Upper lobe of right lung (tissue), 1 donor: ENCODE data around the gene UGT2B10. TPM values are rescaled to one million over a fixed set of nuclear protein-coding genes. Genes with fewer than 3 reads are reported as not detected.

Experiments
- ATAC-seq: fragments of 200-7000 bp; cut with Tn5 transposase; one replicate; pipeline ENCODE4 v1.9.1; 2020; ENCODE audit warnings: mild to moderate bottlenecking, moderate library complexity
- DNase-seq: peaks from one replicate; pipeline ENCODE4 v3.0.0-alpha.2; 2020
- H3K27ac ChIP-seq: fragments of 200-600 bp; one replicate; pipeline ENCODE4 v1.8.0; 2022
- H3K27me3 ChIP-seq: fragments of 200-600 bp; one replicate; pipeline ENCODE4 v1.8.0; 2022; ENCODE audit warnings: mild to moderate bottlenecking
- H3K36me3 ChIP-seq: fragments of 200-600 bp; one replicate; pipeline ENCODE4 v1.8.0; 2022
- H3K4me1 ChIP-seq: fragments of 200-600 bp; one replicate; pipeline ENCODE4 v1.8.0; 2022
- H3K4me3 ChIP-seq: fragments of 200-600 bp; one replicate; pipeline ENCODE4 v1.8.0; 2022; ENCODE audit warnings: mild to moderate bottlenecking
- H3K9me3 ChIP-seq: fragments of 200-600 bp; one replicate; pipeline ENCODE4 v1.8.0; 2022
- intact Hi-C: fragments of 100-400 bp; cut with DNase I; formaldehyde crosslinking; loops from one replicate; pipeline ENCODE4 v1.11.0; 2022
- total RNA-seq: library from RNA; stranded (reverse); fragmentation: NEBNext Ultra II Directional; extraction: Animal tissue kit (Norgen Biotek cat#: 25700); gene quantifications from one replicate; pipeline ENCODE4 v1.2.1, GENCODE V29; 2021
- TF ChIP-seq, protein P1 (sequence below): fragments of 200-600 bp; IDR thresholded peaks from one replicate; pipeline ENCODE4 v1.8.0; 2022; ENCODE audit warnings: antibody characterized with exemption
- donor health status: DM: no; HTN: yes; CAD: no; lungs with severe emphysema.

Gene UGT2B10
- total RNA-seq, 1 donor from 2014 or later, result not detected

DNA sequence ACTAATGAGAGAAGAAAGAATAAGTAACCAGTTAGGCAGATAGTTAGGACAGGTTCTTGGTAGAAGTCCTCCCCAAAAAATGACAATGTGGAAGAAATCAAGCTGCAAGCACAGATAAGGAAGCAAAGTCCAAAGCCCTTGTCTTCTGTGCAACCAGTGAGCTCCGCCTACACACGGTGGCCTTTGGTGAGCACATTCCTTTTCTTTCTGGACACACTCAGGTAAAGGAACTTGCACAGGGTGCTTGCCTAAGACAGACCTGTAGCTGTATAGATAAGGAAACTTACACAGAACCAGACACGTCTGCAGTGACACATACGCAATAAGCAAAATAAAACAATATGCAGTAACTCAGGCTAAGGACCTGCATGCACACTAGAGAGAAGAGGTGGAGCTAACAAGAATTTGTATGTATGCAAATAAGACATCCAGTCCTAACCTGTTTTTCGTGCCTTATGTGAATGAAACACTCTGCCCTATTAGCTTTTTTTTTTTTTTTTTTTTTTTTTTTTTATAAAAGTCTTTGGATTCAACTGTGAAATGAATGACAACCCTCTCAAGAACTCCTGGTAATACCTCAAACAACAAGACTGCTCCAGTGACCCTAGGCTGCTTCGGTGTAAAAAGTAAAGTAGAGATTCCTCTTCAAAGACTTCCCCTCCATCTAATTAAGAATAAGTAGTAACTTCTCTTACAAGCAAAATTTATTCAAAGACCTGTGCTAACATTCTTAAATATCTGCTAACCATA, 48.8 kb downstream of the UGT2B10 start:
- H3K36me3 ChIP-seq, result no peaks in the 10 kb centered on the region
- DNase-seq (no peak), ATAC-seq (peak; percentile 87)
- TF ChIP-seq, protein P1, sequence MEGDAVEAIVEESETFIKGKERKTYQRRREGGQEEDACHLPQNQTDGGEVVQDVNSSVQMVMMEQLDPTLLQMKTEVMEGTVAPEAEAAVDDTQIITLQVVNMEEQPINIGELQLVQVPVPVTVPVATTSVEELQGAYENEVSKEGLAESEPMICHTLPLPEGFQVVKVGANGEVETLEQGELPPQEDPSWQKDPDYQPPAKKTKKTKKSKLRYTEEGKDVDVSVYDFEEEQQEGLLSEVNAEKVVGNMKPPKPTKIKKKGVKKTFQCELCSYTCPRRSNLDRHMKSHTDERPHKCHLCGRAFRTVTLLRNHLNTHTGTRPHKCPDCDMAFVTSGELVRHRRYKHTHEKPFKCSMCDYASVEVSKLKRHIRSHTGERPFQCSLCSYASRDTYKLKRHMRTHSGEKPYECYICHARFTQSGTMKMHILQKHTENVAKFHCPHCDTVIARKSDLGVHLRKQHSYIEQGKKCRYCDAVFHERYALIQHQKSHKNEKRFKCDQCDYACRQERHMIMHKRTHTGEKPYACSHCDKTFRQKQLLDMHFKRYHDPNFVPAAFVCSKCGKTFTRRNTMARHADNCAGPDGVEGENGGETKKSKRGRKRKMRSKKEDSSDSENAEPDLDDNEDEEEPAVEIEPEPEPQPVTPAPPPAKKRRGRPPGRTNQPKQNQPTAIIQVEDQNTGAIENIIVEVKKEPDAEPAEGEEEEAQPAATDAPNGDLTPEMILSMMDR, result no peak
- intact Hi-C loops, result no loop called here
- no peaks in the 10 kb centered on the region for H3K27me3 ChIP-seq
- no peak overlapping the region for H3K27ac ChIP-seq
- H3K4me3 ChIP-seq, result no peak overlapping the region
- no peaks in the 10 kb centered on the region for H3K4me1 ChIP-seq
- no peaks in the 10 kb centered on the region for H3K9me3 ChIP-seq

DNA sequence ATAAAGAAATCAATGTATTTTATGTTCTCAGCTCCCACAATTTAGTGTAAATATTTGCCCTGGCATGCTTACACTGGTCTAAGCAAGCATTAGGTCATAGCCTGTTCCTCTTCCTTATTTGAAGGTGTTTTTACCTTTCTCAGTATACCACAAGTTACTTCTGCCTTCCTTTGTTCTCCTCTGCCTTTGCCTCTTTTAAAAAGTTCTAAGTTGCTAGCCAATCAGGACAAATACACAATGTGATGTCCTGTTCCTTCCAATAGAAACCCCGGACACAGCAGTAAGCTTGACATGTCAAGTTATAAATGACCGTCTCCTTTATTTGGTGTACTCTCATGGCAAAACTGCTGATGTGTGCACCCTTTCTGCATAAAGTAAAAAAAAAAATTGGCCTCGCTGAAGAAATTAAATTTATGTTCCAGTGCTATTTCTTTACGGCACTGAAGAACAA, 49.4 kb downstream of the UGT2B10 start:
- Histone ChIP-seq H3K27ac (no peak overlapping the region), H3K4me3 (no peak overlapping the region), H3K36me3 (no peaks in the 10 kb centered on the region), H3K9me3 (no peaks in the 10 kb centered on the region), H3K27me3 (no peaks in the 10 kb centered on the region), H3K4me1 (no peaks in the 10 kb centered on the region)
- TF ChIP-seq, protein P1, result no peak
- DNase-seq (no peak), ATAC-seq (no peak)
- intact Hi-C loops, result no loop called here

DNA sequence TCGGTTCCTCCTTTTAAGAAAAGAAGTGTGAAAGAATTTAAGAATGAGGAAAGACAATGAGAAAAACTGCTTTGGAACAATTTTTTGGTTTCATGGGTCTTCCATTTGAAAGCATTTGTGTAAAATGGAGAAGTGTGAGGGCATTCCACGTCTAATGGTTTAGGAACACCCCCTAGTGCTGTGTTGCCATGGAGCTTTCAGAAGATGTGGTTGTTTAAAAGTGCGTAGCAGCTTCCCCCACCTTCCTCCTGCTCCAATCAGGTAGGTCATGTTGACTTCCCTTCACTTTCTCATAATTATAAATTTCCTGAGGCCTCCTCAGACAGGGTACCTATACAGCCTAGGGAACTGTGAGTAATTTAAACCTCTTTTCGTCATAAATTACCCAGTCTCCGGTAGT, 50.0 kb downstream of the UGT2B10 start:
- Histone ChIP-seq H3K4me1 (no peaks in the 10 kb centered on the region), H3K36me3 (no peaks in the 10 kb centered on the region), H3K27me3 (no peaks in the 10 kb centered on the region), H3K4me3 (no peak overlapping the region), H3K9me3 (no peaks in the 10 kb centered on the region), H3K27ac (no peak overlapping the region)
- no peak for DNase-seq
- ATAC-seq, result no peak
- intact Hi-C loops, result no loop called here
- TF ChIP-seq, protein P1, result no peak

DNA sequence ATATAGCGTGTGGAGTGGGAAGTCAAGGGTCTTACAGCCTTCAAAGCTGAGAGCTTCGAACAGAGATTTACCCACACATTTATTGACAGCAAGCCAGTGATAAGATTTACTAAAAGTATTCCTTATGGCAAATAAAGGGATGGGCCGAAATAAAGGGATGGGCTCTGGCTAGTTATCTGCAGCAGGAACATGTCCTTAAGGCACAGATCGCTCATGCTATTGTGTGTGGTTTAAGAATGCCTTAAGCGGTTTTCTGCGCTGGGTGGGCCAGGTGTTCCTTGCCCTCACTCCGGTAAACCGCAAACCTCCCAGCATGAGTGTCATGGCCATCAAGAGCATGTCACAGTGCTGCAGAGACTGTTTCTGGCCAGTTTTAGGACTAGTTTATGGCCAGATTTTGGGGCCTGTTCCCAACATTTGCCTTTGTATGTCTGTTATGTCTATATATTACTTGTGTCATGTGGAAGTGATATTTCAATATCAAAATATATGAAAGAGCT, 53.5 kb downstream of the UGT2B10 start:
- Histone ChIP-seq H3K9me3 (no peaks in the 10 kb centered on the region), H3K4me3 (no peak overlapping the region), H3K36me3 (no peaks in the 10 kb centered on the region), H3K27me3 (no peaks in the 10 kb centered on the region), H3K27ac (no peak overlapping the region), H3K4me1 (peaks cover 8% of the 10 kb centered on the region)
- intact Hi-C loops, result no loop called here
- DNase-seq, result no peak
- TF ChIP-seq, protein P1, result no peak
- ATAC-seq, result no peak

DNA sequence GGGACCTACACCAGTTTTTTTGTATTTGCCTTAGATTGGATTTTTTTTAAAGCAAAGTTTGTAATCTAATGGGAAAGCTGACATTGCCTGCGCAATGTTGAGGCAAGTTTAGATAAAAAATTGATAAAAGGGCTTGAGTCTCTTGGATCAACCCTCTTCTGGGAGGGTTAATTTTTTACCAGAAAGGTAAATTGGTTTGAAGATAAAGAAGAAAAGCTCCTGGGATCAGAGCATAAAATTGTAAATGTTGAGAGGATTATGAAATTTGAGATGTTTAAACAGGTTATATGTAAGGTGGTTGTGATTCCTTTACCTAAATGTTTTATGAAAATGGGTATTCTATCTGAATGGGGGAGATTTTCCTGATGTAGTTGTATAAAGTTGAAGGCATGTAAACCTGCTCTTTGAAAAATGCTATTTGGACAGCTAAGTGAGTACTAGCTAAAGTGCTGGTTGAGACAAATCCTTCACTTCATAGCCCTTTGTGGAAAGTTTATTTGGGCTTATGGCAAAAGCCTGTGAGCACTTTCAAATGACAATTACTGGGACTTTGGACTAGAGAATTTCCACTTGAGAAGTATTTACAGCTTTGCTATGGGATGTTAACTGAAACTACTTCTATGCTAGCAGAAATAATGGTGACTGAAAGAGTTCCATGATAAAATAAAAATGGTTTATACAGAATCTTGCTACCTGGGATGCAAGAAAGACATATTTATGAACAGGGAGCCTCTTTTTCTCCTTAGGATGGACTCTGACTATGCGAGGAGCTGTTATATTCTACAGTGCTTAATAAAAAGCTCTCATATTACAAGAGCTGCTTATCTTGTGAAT, 56.2 kb downstream of the UGT2B10 start:
- intact Hi-C loops, result no loop called here
- Histone ChIP-seq H3K4me1 (peaks cover 8% of the 10 kb centered on the region), H3K4me3 (no peak overlapping the region), H3K27me3 (no peaks in the 10 kb centered on the region), H3K27ac (no peak overlapping the region), H3K9me3 (no peaks in the 10 kb centered on the region), H3K36me3 (no peaks in the 10 kb centered on the region)
- DNase-seq (no peak), ATAC-seq (peak; percentile 49)
- TF ChIP-seq, protein P1, result no peak
